ENCODE results near the gene PLCG1. TPM values are rescaled to one million over a fixed set of nuclear protein-coding genes. Genes with fewer than 3 reads are reported as not detected.

The PLCG1 gene
- total RNA-seq, 4 donors from 2014 or later: 82.7 to 377 (median 155) TPM

DNA sequence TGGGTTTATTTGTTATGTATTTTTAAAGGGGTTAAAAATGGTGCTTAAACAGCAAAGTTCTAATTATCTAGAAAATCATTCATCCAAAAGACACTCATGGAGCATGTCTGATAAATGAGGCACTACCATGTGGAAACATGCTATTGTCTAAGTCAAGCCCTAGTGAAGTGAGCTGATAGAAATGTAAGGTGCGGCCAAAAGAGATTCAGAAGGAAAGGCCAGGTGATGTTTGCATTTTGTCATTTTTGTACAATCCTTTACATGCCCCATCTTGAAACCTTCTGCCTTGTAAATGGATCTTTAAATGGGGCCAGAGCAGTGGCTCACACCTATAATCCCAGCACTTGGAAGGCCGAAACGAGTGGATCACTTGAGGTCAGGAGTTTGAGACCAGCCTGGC, 77.3 kb downstream of the PLCG1 start:
- Histone ChIP-seq H3K36me3 (no peaks in the 10 kb centered on the region), H3K4me1 (peaks cover 0 to 5% (median 0%) of the 10 kb centered on the region in 4 donors), H3K9me3 (no peaks in the 10 kb centered on the region), H3K27me3 (no peaks in the 10 kb centered on the region), H3K4me3 (no peak overlapping the region), H3K27ac (no peak overlapping the region)
- 89 to 97% methylated on average over 3 of the region's 3 CpGs for WGBS, 2 donors (ENCODE audit: low coverage in 1 of 2)
- in situ Hi-C loops (cut with MboI; ENCODE audit: low pct_ligation_motif_present in 1 of 4, low pct_unique_long_range_greater_than_20kb in 1 of 4, low sequenced_read_pairs in 3 of 4) (no loop called here), intact Hi-C loops (cut with DNase I; ENCODE audit: low total_unique reads) (no loop called here)
- TF ChIP-seq, protein P1, sequence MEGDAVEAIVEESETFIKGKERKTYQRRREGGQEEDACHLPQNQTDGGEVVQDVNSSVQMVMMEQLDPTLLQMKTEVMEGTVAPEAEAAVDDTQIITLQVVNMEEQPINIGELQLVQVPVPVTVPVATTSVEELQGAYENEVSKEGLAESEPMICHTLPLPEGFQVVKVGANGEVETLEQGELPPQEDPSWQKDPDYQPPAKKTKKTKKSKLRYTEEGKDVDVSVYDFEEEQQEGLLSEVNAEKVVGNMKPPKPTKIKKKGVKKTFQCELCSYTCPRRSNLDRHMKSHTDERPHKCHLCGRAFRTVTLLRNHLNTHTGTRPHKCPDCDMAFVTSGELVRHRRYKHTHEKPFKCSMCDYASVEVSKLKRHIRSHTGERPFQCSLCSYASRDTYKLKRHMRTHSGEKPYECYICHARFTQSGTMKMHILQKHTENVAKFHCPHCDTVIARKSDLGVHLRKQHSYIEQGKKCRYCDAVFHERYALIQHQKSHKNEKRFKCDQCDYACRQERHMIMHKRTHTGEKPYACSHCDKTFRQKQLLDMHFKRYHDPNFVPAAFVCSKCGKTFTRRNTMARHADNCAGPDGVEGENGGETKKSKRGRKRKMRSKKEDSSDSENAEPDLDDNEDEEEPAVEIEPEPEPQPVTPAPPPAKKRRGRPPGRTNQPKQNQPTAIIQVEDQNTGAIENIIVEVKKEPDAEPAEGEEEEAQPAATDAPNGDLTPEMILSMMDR (IDR thresholded peaks at IDR 0.05): no peak
- TF ChIP-seq EP300 (IDR thresholded peaks at IDR 0.05; ENCODE audit: low read depth) (no peak), POLR2A (IDR thresholded peaks at IDR 0.05) (no peak), POLR2AphosphoS5 (IDR thresholded peaks at IDR 0.05) (no peak)
- no peak for DNase-seq

DNA sequence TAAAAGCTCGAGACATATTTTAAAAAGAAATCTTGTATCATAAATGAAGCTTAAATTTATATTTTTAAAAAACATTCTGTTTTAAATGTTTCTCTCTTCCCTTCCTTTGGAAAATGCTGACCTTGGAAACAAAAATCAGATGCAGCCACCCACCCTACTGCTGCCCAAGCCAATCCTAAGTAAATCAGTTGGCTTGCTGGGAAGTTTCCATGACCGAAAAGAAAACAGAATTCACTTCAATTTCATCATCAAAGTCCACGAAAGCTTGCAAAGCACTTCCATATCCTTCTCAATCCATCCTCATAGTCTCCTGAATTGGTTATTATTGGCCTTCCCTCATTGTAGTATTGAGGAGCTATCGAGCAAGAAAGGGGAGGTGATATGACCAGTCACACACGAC, 80.1 kb downstream of the PLCG1 start:
- H3K4me1 ChIP-seq: peaks cover 0 to 14% (median 0%) of the 10 kb centered on the region in 4 donors
- H3K9me3 ChIP-seq: no peaks in the 10 kb centered on the region
- WGBS, 2 donors (ENCODE audit: low coverage in 1 of 2): 93 to 100% methylated on average over 4 to 5 of the region's 5 CpGs
- intact Hi-C loops (cut with DNase I; ENCODE audit: low total_unique reads) (no loop called here), in situ Hi-C loops (cut with MboI; ENCODE audit: low pct_ligation_motif_present in 1 of 4, low pct_unique_long_range_greater_than_20kb in 1 of 4, low sequenced_read_pairs in 3 of 4) (no loop called here)
- TF ChIP-seq, protein P1 (IDR thresholded peaks at IDR 0.05): no peak
- TF ChIP-seq POLR2A (IDR thresholded peaks at IDR 0.05): no peak
- H3K36me3 ChIP-seq: no peaks in the 10 kb centered on the region
- no peak for DNase-seq
- H3K27me3 ChIP-seq: no peaks in the 10 kb centered on the region
- no peak overlapping the region for H3K4me3 ChIP-seq
- H3K27ac ChIP-seq: no peak overlapping the region

DNA sequence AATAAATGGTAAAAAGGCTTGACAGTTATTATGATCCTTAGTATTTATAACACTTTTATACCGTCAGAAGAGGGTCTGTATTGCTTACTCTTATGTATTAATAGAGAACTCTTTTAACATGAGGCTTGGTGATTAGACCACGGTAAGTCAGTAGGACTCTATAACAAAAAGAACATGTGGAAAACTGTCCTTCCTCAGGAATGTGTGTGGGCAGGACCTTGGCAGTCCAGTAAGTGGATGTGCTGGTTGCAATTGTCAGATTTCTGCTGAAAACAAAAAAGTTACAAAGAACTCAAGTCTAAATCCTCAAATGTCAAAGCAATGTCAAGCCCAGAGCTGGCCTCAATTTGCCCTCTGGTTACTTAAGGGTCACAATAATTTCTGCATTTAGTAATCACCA, 81.1 kb downstream of the PLCG1 start:
- in situ Hi-C loops (cut with MboI; ENCODE audit: low pct_ligation_motif_present in 1 of 4, low pct_unique_long_range_greater_than_20kb in 1 of 4, low sequenced_read_pairs in 3 of 4) (no loop called here), intact Hi-C loops (cut with DNase I; ENCODE audit: low total_unique reads) (no loop called here)
- 51 to 80% methylated on average over 2 of the region's 2 CpGs for WGBS, 2 donors (ENCODE audit: low coverage in 1 of 2)
- Histone ChIP-seq H3K27me3 (no peaks in the 10 kb centered on the region), H3K4me1 (peaks cover 0 to 11% (median 0%) of the 10 kb centered on the region in 4 donors), H3K27ac (no peak overlapping the region), H3K9me3 (no peaks in the 10 kb centered on the region), H3K4me3 (no peak overlapping the region), H3K36me3 (no peaks in the 10 kb centered on the region)
- DNase-seq: no peak
- TF ChIP-seq POLR2A (IDR thresholded peaks at IDR 0.05): no peak
- TF ChIP-seq POLR2AphosphoS5 (IDR thresholded peaks at IDR 0.05): no peak
- TF ChIP-seq, protein P1 (IDR thresholded peaks at IDR 0.05): no peak
- no peak for TF ChIP-seq EP300 (IDR thresholded peaks at IDR 0.05; ENCODE audit: low read depth)

DNA sequence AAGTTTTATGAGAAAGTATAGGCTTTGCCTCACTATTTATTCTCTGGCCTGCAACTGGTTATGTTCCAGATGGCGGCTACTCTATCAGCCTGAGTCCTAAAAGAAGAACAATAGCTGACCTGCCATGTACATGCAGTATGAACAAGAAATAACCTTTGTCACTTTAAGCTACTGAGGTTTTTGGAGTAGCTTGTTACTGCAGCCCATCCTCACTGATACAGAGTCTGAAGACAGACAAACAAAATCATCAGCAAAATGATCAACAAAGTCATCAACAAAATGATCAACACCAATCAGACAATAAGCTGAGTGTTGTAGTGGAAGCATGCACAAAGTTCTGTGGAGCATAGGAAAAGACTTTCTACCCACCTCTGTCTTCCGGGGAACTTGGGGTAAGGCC, 82.5 kb downstream of the PLCG1 start:
- intact Hi-C loops (cut with DNase I; ENCODE audit: low total_unique reads): no loop called here
- no peak for DNase-seq
- H3K4me1 ChIP-seq: peaks cover 0 to 11% (median 0%) of the 10 kb centered on the region in 4 donors
- TF ChIP-seq POLR2A (IDR thresholded peaks at IDR 0.05): no peak
- no peak for TF ChIP-seq POLR2AphosphoS5 (IDR thresholded peaks at IDR 0.05)
- TF ChIP-seq, protein P1 (IDR thresholded peaks at IDR 0.05): no peak
- no peak for TF ChIP-seq EP300 (IDR thresholded peaks at IDR 0.05; ENCODE audit: low read depth)
- H3K27ac ChIP-seq: no peak overlapping the region
- H3K36me3 ChIP-seq: no peaks in the 10 kb centered on the region
- H3K9me3 ChIP-seq: no peaks in the 10 kb centered on the region
- no peaks in the 10 kb centered on the region for H3K27me3 ChIP-seq
- in situ Hi-C loops (cut with MboI; ENCODE audit: low pct_ligation_motif_present in 1 of 4, low pct_unique_long_range_greater_than_20kb in 1 of 4, low sequenced_read_pairs in 3 of 4): loop anchor here in 1 of 4 donors (10.0 kb wide), 1 partner anchor 45 kb away; no protein-coding TSS in a partner anchor
- H3K4me3 ChIP-seq: no peak overlapping the region
- 100% methylated on average over 2 of the region's 2 CpGs for WGBS, 2 donors (ENCODE audit: low coverage in 1 of 2)

Data from transverse colon (tissue), 4 donors.